Adrenal gland (tissue), 12 donors: ENCODE results near the gene PIEZO1. TPM values are rescaled to one million over a fixed set of nuclear protein-coding genes. Genes with fewer than 3 reads are reported as not detected.

ENCODE experiments used
- DNase-seq, 7 donors: peaks; one replicate each; pipeline ENCODE4 v3.0.0-alpha.2; 2019 to 2020
- H3K27ac ChIP-seq, 5 donors: fragments of 200-600 bp; sonication (generic) in 4 of 5; 1 replicate in 3 of 5; 2 replicates in 2 of 5; pipeline versions ENCODE4 v1.5.1 to v1.8.0; 2016 to 2020; ENCODE audit warnings: mild to moderate bottlenecking in 1 of 5
- H3K27me3 ChIP-seq: fragments of 200-600 bp; 2 replicates; pipeline ENCODE4 v1.8.0; 2021
- H3K36me3 ChIP-seq, 2 donors: fragments of 200-600 bp; replicated peaks in 1 of 2; 1 replicate in 1 of 2; 2 replicates in 1 of 2; pipeline versions ENCODE4 v1.5.1 to v1.8.0; 2018 to 2022
- H3K4me1 ChIP-seq, 2 donors: fragments of 200-600 bp; replicated peaks in 1 of 2; 1 replicate in 1 of 2; 2 replicates in 1 of 2; pipeline versions ENCODE4 v1.5.1 to v1.8.0; 2018 to 2021
- H3K4me3 ChIP-seq, 4 donors: fragments of 200-600 bp; sonication (generic) in 3 of 4; one replicate each; pipeline ENCODE4 v1.5.1; 2016 to 2018
- H3K9me3 ChIP-seq, 3 donors: fragments of 200-600 bp; sonication (generic) in 1 of 3; replicated peaks in 1 of 3; 1 replicate in 2 of 3; 2 replicates in 1 of 3; pipeline versions ENCODE4 v1.5.1 to v1.8.0; 2016 to 2021
- CTCF ChIP-seq, 6 experiments: fragments of 450-650 bp in 4 of 6; fragments of 200-600 bp in 2 of 6; sonication (generic) in 1 of 6; IDR thresholded peaks; 1 replicate in 5 of 6; 2 replicates in 1 of 6; pipeline versions ENCODE4 v1.5.1 to v1.8.0; 2016 to 2021; ENCODE audit warnings: antibody characterized with exemption in 6 of 6, mild to moderate bottlenecking in 2 of 6, moderate library complexity in 1 of 6
- POLR2A ChIP-seq, 2 donors: fragments of 450-650 bp; IDR thresholded peaks; one replicate each; pipeline ENCODE4 v1.6.1; 2017; ENCODE audit warnings: antibody characterized with exemption in 2 of 2, mild to moderate bottlenecking in 2 of 2, moderate library complexity in 1 of 2
- WGBS, 4 donors: extraction: QIAGEN DNeasy Blood & Tissue Kit in 2 of 4; methylation state at CpG; one replicate each; pipeline versions ENCODE4 v1.1.5 to v1.1.7; 2013 to 2017; 5-methylcytosine and 5-hydroxymethylcytosine counted together
- intact Hi-C, 2 donors: fragments of 100-400 bp; cut with DNase I; formaldehyde crosslinking; loops; one replicate each; pipeline versions ENCODE4 v1.14.1 to v1.15.0; 2022 to 2023
- polyA plus RNA-seq, 3 donors: library from polyadenylated mRNA; stranded (reverse); fragments of 200-250 nt in 2 of 3; fragments of 350-450 nt in 1 of 3; fragmentation: Illumina TruSeq in 1 of 3; extraction: RNeasy Lipid Tissue Mini Kit (QIAGEN cat#74804) in 1 of 3; gene quantifications; one replicate each; pipeline ENCODE4 v1.2.3, GENCODE V29; 2013 to 2014
- total RNA-seq, 9 donors: library from RNA; depleted of rRNA in 4 of 9; stranded (reverse); fragments of >200 nt in 4 of 9; fragments of 120-200 nt in 1 of 9; fragmentation: NEBNext Ultra II Directional in 1 of 9; extraction: Animal tissue kit (Norgen Biotek cat#: 25700) in 1 of 9; gene quantifications; one replicate each; pipeline versions ENCODE4 v1.1.0 to v1.2.4, GENCODE V29; 2013 to 2023
- donor health status: healthy with polysubstance abuse.
- donor health status: Bipolar disorder and iron deficiency.
- donor health status: DM: yes; HTN: yes; CAD: no.
- donor health status: DM: no; HTN: no; CAD: no.
- donor health status: DM: no; HTN: no; CAD: no.
- donor health status: DM: yes; HTN: yes; CAD: no.

Gene PIEZO1
- total and polyA plus RNA-seq, 12 donors: 7.9 to 327 (median 92.4) TPM

- intact Hi-C loops: loop anchor here (2.0 to 5.0 kb wide), 2 partner anchors 48 to 431 kb away; partner anchors contain the start of gene PIEZO1 (in 1 of the 2)
- H3K27me3 ChIP-seq: no peaks in the 10 kb centered on the region
- 88 to 95% (median 90%) methylated on average over 5 to 19 of the region's 21 CpGs for WGBS, 4 donors
- H3K36me3 ChIP-seq: peaks cover 0 to 41% of the 10 kb centered on the region in 2 donors
- H3K27ac ChIP-seq: no peak overlapping the region
- H3K4me3 ChIP-seq: no peak overlapping the region
- TF ChIP-seq CTCF (IDR thresholded peaks at IDR 0.05) (no peak), POLR2A (IDR thresholded peaks at IDR 0.05) (no peak)
- peaks cover 0 to 4% of the 10 kb centered on the region in 2 donors for H3K4me1 ChIP-seq
- DNase-seq: no peak
- H3K9me3 ChIP-seq: no peaks in the 10 kb centered on the region
Observed at GRCh38 chr16:88736496-88736895, 48.5 kb downstream of the PIEZO1 start.

- no peak for TF ChIP-seq POLR2A (IDR thresholded peaks at IDR 0.05)
- no peak for TF ChIP-seq CTCF (IDR thresholded peaks at IDR 0.05)
- 87 to 100% (median 95%) methylated on average over 3 to 21 of the region's 21 CpGs for WGBS, 4 donors
- no peaks in the 10 kb centered on the region for H3K27me3 ChIP-seq
- no peak overlapping the region for H3K27ac ChIP-seq
- intact Hi-C loops: loop anchor here (2.0 to 5.0 kb wide), 2 partner anchors 49 to 431 kb away; partner anchors contain the start of gene PIEZO1 (in 1 of the 2)
- no peak for DNase-seq
- H3K36me3 ChIP-seq: peaks cover 0 to 42% of the 10 kb centered on the region in 2 donors
- H3K9me3 ChIP-seq: no peaks in the 10 kb centered on the region
- peaks cover 0 to 4% of the 10 kb centered on the region in 2 donors for H3K4me1 ChIP-seq
- H3K4me3 ChIP-seq: no peak overlapping the region
Observed at GRCh38 chr16:88736088-88736487, 48.9 kb downstream of the PIEZO1 start.

GRCh38 chr16:88735616-88736015 lies 49.4 kb downstream of the PIEZO1 start:
- Histone ChIP-seq H3K4me3 (no peak overlapping the region), H3K27ac (no peak overlapping the region), H3K9me3 (no peaks in the 10 kb centered on the region), H3K27me3 (no peaks in the 10 kb centered on the region), H3K4me1 (peaks cover 0 to 4% of the 10 kb centered on the region in 2 donors), H3K36me3 (peaks cover 0 to 42% of the 10 kb centered on the region in 2 donors)
- 80 to 93% (median 90%) methylated on average over 3 to 10 of the region's 10 CpGs for WGBS, 4 donors
- DNase-seq: no peak
- intact Hi-C loops: loop anchor here (2.0 to 5.0 kb wide), 2 partner anchors 49 to 432 kb away; partner anchors contain the start of gene PIEZO1 (in 1 of the 2)
- TF ChIP-seq POLR2A (IDR thresholded peaks at IDR 0.05) (no peak), CTCF (IDR thresholded peaks at IDR 0.05) (no peak)

- 87 to 96% (median 95%) methylated on average over 12 to 16 of the region's 16 CpGs for WGBS, 4 donors
- Histone ChIP-seq H3K27me3 (no peaks in the 10 kb centered on the region), H3K36me3 (peaks cover 0 to 38% of the 10 kb centered on the region in 2 donors), H3K27ac (no peak overlapping the region), H3K9me3 (no peaks in the 10 kb centered on the region), H3K4me1 (peaks cover 0 to 4% of the 10 kb centered on the region in 2 donors), H3K4me3 (no peak overlapping the region)
- TF ChIP-seq CTCF (IDR thresholded peaks at IDR 0.05): no peak
- no peak for TF ChIP-seq POLR2A (IDR thresholded peaks at IDR 0.05)
- no peak for DNase-seq
- intact Hi-C loops: loop anchor here in 1 of 2 donors (5.0 kb wide), 1 partner anchor 432 kb away; no protein-coding TSS in a partner anchor
Observed at GRCh38 chr16:88735121-88735520, 49.9 kb downstream of the PIEZO1 start.
